ENCODE data around the gene OXER1.

GRCh38 chr2:42804338-42804737 is 40.4 kb upstream of the OXER1 start:
- no peak for TF ChIP-seq ZNF274 (IDR thresholded peaks at IDR 0.05; ENCODE audit: low read depth, low read length)
- no peak for TF ChIP-seq YY1 (IDR thresholded peaks at IDR 0.05; ENCODE audit: insufficient read depth, insufficient read length)

Measured in NT2/D1 (cell line).